ENCODE data around the gene IGFBP2.

IGFBP2 gene

GRCh38 chr2:216615298-216616082 lies 17.7 kb upstream of the IGFBP2 start:
- DNase-seq (ENCODE audit: low spot score), result no peak

GRCh38 chr2:216616083-216616678 lies 17.0 kb upstream of the IGFBP2 start:
- DNase-seq (ENCODE audit: low spot score), result no peak

GRCh38 chr2:216617159-216617815 lies 15.9 kb upstream of the IGFBP2 start:
- no peak for DNase-seq (ENCODE audit: low spot score)

DNA sequence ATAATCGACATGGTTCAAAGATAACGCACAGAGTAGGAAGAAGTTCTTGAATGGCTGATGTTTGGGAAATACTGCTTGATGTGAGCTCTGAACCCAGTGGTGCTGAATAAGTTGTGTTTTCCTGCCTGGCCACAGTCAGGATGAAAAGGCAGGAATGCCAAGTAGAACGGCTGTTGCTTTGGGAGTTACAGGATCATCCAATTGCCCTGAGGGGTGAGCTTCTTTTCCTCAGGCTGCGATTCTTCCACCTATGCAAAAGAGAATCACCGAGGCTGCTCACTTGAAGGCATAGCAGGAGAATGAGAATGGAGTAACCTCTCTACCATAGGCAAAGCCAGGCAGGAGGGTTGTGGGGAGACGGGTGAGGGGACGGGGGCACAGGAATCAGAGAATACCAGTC lies 14.4 kb upstream of the IGFBP2 start:
- no peak for DNase-seq (ENCODE audit: low spot score)

GRCh38 chr2:216619411-216620393 lies 13.5 kb upstream of the IGFBP2 start:
- no peak for DNase-seq (ENCODE audit: low spot score)

DNA sequence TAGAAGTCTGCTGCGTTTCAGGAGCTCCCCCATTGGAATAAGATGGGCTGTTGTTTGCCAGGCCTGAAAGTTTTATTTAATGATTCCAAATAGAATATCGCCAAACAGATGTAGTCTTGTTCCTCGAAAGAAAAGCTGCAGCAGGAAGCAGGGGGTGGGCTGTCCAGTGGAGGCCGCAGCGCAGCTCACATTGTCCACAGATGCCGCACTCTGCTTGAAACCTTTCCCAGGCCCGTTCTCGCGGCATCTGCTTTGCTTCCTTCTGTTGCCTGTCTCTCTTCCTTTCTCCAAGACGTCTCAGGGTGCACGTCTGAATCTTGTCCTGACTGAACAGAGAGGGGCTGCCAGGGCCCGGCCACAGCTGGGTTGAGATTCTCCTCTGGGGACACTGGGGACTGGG lies 12.4 kb upstream of the IGFBP2 start:
- DNase-seq (ENCODE audit: low spot score), result peak; percentile 69

DNA sequence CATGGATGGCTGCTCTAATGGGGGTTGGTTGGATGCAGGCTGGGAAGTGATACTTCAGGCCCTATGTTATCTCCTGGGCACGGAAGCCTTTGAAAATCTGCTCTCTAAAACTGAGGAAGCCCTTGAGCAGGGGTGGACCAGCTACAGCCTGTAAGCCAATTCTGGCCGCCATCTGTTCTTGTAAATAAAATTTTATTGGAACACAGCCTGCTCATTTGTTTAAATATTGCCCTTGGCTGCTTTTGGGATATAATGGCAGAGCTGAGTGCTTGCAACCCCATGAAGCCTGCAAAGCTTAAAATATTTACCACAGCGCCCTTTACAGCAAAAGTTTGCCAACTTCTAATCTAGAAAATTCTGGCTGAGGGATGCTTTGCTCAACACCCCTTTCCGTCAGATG lies 11.9 kb upstream of the IGFBP2 start:
- DNase-seq (ENCODE audit: low spot score), result no peak

DNA sequence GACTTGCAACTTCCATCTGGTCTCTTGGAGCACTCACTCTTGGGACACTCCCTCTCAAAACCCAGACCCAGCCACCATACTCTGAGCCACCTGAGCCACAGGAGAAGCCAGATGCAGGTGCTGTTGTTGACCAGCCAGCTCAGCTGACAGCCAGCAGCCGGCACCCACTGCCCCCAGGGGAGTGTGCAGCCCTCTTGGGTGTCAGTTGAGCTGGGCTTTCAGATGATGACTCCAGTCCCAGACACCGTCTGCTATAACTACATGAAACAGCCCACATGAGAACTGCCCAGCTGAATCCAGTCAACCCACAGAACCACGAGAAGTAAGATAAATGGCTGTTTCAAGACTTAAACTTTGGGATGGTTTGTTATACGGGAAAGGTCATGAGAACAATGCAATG lies 10.7 kb upstream of the IGFBP2 start:
- no peak for DNase-seq (ENCODE audit: low spot score)

DNA sequence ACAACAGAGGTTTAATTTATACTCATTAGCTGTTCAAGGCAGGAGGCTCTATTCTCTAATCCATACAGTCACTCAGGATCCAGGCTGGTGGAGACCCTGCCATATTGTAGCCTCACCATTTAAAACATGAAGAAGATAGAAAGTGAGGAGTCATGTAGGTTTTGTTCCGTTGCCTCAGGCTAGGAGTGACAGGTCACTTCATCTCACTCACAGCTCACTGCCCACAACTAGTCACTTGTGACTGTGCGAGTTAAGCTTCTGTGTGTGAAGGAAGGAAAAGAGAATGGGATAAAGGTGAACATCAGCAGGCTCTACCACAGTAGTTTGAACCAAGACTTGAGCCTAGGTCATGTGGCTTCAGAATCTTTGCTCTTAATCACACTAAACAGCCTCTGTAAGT lies 9.0 kb upstream of the IGFBP2 start:
- DNase-seq (ENCODE audit: low spot score), result no peak

DNA sequence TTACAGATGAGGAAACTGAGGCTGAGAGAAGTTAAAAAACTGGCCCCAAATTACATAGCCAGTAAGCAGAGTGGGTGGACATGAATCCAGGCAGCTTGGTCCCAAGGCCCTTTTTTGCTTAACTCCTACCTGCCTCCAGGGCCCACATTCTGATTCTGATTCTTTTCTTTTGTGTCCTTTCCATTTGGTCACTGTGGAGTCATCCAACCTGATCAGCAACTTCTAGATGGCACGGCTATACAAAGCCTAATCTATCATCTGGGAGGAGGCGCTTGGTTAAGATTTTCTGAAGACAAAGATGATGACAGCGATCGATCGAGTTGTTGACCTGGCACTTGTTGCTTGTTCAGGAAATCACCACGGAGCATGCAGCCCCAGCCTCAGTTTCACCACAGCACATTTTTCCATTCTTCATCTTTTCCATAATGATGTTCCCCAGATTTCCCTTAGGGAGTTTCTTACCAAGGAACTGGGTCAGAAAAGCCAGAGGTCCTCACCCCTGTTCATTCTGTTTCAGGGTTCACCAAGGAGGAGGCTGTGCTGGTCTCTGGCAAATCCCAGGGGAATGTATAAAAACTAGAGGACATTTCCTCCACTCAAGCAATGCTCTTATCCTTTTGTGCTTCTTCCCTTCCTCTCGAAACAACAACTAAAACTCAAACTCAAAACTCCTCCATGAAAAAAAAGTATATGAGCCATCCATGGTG lies 6.9 kb upstream of the IGFBP2 start:
- no peak for DNase-seq (ENCODE audit: low spot score)

- DNase-seq (ENCODE audit: low spot score), result no peak
Observed at GRCh38 chr2:216626875-216627245, 6.4 kb upstream of the IGFBP2 start.

- DNase-seq (ENCODE audit: low spot score), result no peak
Observed at GRCh38 chr2:216629784-216630183, 3.4 kb upstream of the IGFBP2 start.

DNA sequence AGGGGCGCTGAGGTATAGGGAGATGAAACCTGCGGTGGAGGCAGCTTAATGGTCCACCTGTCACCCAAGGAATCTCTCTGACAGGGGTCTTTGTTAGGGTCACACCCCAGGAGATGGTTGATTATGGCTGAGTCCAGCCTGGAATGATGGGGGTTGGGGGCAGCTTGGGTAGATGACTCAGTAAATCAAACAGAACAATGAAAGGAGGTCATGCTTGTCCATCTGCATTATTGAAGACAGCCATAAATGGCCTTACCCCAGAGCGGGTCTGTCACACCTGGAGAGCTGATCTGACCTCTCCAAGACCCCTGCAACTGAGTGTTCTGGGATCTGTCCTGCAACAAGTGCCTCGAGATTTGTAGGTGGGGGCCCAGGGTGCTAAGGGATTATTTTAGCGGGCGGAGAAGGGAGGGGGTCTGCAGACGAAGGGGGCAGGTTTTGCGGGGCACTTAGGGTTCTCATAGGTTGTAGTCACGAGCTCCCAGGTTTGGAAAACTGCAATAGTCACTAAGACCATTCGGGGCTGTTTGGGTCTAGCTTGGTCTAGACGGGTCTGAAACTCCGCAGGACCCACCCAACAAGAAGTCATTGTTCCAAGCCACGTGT lies 771 bp upstream of the IGFBP2 start:
- no peak for DNase-seq (ENCODE audit: low spot score)

GRCh38 chr2:216633616-216634369 lies 573 bp downstream of the IGFBP2 start:
- DNase-seq (ENCODE audit: low spot score), result peak; percentile 52

- DNase-seq (ENCODE audit: low spot score), result no peak
Observed at GRCh38 chr2:216634370-216635148, 1.3 kb downstream of the IGFBP2 start.

GRCh38 chr2:216635171-216635570 lies 2.0 kb downstream of the IGFBP2 start:
- no peak for DNase-seq (ENCODE audit: low spot score)

GRCh38 chr2:216635701-216636550 lies 2.7 kb downstream of the IGFBP2 start:
- no peak for DNase-seq (ENCODE audit: low spot score)

All from GM03348 (cell line).